PC-9 (cell line): ENCODE data around the gene PALM3. TPM values are rescaled to one million over a fixed set of nuclear protein-coding genes. Genes with fewer than 3 reads are reported as not detected.
A peak's percentile ranks its signal among the peaks of the same experiment; 100 is the strongest.

Experiments
- BruUV-seq: library from RNA; stranded (reverse); fragments of 400-500 nt; replicated peaks from 2 replicates; lab custom pipeline; 2021; lab: Mats Ljungman, UMichigan
- CTCF ChIA-PET: fragments of 300-600 bp; sonication (Branson Sonifier 250); formaldehyde crosslinking; loops from one replicate; lab custom pipeline; 2022; ENCODE audit warnings: antibody characterized with exemption; lab: Charles Lee
- POLR2A ChIA-PET: fragments of 300-600 bp; sonication (Branson Sonifier 250); formaldehyde crosslinking; loops from one replicate; lab custom pipeline; 2022; ENCODE audit warnings: antibody characterized with exemption; ENCODE audit not compliant: unreplicated experiment; lab: Charles Lee
- DNase-seq, 2 experiments: peaks; one replicate each; pipeline versions ENCODE4 v3.0.0 to v3.0.0-alpha.2; 2015 to 2022; ENCODE audit warnings: mixed read lengths in 1 of 2
- H2AFZ ChIP-seq: fragments of 200-600 bp; sonication (generic); 2 replicates; pipeline ENCODE4 v1.8.1; 2017; ENCODE audit warnings: antibody characterized with exemption
- H3F3A ChIP-seq: fragments of 200-600 bp; sonication (generic); 2 replicates; pipeline ENCODE4 v1.8.1; 2017; ENCODE audit warnings: antibody characterized with exemption, mild to moderate bottlenecking, low read depth; ENCODE audit not compliant: insufficient read depth
- H3K27ac ChIP-seq: fragments of 200-600 bp; sonication (generic); 2 replicates; pipeline ENCODE4 v1.6.1; 2016; ENCODE audit warnings: mixed run types
- H3K27me3 ChIP-seq: fragments of 200-600 bp; sonication (generic); 2 replicates; pipeline ENCODE4 v1.6.1; 2016; ENCODE audit warnings: low read depth, mixed run types; ENCODE audit not compliant: insufficient read depth
- H3K36me3 ChIP-seq: fragments of 200-600 bp; sonication (generic); 2 replicates; pipeline ENCODE4 v1.6.1; 2016; ENCODE audit warnings: low read depth, mixed run types
- H3K4me1 ChIP-seq: fragments of 200-600 bp; sonication (generic); replicated peaks from 2 replicates; pipeline ENCODE4 v1.6.1; 2016; ENCODE audit warnings: mixed run types; ENCODE audit not compliant: insufficient read depth
- H3K4me2 ChIP-seq: fragments of 200-600 bp; sonication (generic); 2 replicates; pipeline ENCODE4 v1.6.1; 2017; ENCODE audit warnings: mixed run types
- H3K4me3 ChIP-seq: fragments of 200-600 bp; sonication (generic); 2 replicates; pipeline ENCODE4 v1.6.1; 2016; ENCODE audit warnings: mixed run types
- H3K79me2 ChIP-seq: fragments of 200-600 bp; sonication (generic); 2 replicates; pipeline ENCODE4 v1.6.1; 2017; ENCODE audit warnings: low read depth, mixed run types
- H3K9me2 ChIP-seq: fragments of 200-600 bp; sonication (generic); 2 replicates; pipeline ENCODE4 v1.8.1; 2017; ENCODE audit warnings: mild to moderate bottlenecking; ENCODE audit not compliant: insufficient read depth
- H3K9me3 ChIP-seq: fragments of 200-600 bp; sonication (generic); 2 replicates; pipeline ENCODE4 v1.8.1; 2016; ENCODE audit warnings: low read depth; ENCODE audit not compliant: insufficient read depth
- H4K20me1 ChIP-seq: fragments of 200-600 bp; sonication (generic); 2 replicates; pipeline ENCODE4 v1.8.1; 2017; ENCODE audit not compliant: insufficient read depth
- EZH2 ChIP-seq: fragments of 200-600 bp; sonication (generic); IDR thresholded peaks from 2 replicates; pipeline ENCODE4 v1.8.0; 2017; ENCODE audit warnings: antibody characterized with exemption, low read depth
- intact Hi-C: fragments of 100-400 bp; cut with micrococcal nuclease; formaldehyde crosslinking; loops from one replicate; pipeline ENCODE4 v1.10.0; 2022; ENCODE audit not compliant: unreplicated experiment
- total RNA-seq: library from RNA; stranded (reverse); gene quantifications from 2 replicates; pipeline ENCODE4 v1.2.3, GENCODE V29; 2021
- TF ChIP-seq, protein P1 (sequence below): fragments of 200-600 bp; sonication (generic); conservative IDR thresholded peaks from 2 replicates; pipeline ENCODE4 v1.6.1; 2017; ENCODE audit warnings: mixed run types, antibody characterized with exemption, mild to moderate bottlenecking, moderate library complexity

PALM3 gene
- total RNA-seq, 1 experiment from 2014 or later = 28.8 TPM

DNA sequence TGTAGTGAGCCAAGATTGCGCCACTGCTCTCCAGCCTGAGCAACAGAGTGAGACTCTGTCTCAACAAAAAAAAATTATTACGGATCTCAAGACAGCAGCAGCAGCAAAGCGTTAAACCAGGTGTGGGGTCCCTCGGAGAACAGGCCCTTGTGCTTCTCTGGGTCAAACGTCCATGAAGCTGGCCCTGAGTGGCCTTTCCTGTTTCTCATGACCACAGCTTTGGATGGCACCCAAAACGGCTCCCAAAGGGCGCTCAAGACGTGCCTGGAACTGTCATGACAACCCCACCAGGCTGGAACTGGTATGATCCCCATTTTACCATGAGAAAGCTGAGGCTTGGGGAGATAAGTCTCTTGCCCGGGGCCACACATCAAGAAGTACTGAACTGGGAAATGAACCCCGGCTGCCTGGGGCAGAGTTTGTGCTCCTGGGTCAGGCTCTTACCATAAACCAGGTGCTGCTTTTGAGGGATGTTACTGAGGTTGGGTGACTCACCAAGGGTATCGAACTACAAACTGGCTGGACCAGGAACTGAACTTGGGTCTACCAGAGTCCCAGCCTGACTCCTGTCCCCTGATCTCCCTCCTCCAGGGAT lies 40.3 kb upstream of the PALM3 start:
- BruUV-seq = no TSS peak
- peak; percentile 51 to 87 for DNase-seq
- CTCF ChIA-PET = interaction anchor here (0.6 kb wide), 1 partner anchor 13 kb away, joined by 3 read pairs; no protein-coding TSS in a partner anchor
- Histone ChIP-seq H3K27me3 (no peaks in the 10 kb centered on the region), H4K20me1 (no peaks in the 10 kb centered on the region), H3K9me3 (no peaks in the 10 kb centered on the region), H3K27ac (peak overlapping the region; percentile 20; the same call in 1 of the 2 replicates), H3K79me2 (no peaks in the 10 kb centered on the region), H3K4me1 (peaks cover 14% of the 10 kb centered on the region), H2AFZ (no peak overlapping the region), H3K36me3 (peaks cover 4% of the 10 kb centered on the region; the same call in 1 of the 2 replicates), H3F3A (peaks cover 39% of the 10 kb centered on the region; the same call in 1 of the 2 replicates), H3K9me2 (no peaks in the 10 kb centered on the region), H3K4me2 (peak overlapping the region; percentile 32), H3K4me3 (no peak overlapping the region)
- POLR2A ChIA-PET = no interaction called here
- TF ChIP-seq, protein P1, sequence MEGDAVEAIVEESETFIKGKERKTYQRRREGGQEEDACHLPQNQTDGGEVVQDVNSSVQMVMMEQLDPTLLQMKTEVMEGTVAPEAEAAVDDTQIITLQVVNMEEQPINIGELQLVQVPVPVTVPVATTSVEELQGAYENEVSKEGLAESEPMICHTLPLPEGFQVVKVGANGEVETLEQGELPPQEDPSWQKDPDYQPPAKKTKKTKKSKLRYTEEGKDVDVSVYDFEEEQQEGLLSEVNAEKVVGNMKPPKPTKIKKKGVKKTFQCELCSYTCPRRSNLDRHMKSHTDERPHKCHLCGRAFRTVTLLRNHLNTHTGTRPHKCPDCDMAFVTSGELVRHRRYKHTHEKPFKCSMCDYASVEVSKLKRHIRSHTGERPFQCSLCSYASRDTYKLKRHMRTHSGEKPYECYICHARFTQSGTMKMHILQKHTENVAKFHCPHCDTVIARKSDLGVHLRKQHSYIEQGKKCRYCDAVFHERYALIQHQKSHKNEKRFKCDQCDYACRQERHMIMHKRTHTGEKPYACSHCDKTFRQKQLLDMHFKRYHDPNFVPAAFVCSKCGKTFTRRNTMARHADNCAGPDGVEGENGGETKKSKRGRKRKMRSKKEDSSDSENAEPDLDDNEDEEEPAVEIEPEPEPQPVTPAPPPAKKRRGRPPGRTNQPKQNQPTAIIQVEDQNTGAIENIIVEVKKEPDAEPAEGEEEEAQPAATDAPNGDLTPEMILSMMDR = no peak
- no peak for TF ChIP-seq EZH2
- intact Hi-C loops = no loop called here

DNA sequence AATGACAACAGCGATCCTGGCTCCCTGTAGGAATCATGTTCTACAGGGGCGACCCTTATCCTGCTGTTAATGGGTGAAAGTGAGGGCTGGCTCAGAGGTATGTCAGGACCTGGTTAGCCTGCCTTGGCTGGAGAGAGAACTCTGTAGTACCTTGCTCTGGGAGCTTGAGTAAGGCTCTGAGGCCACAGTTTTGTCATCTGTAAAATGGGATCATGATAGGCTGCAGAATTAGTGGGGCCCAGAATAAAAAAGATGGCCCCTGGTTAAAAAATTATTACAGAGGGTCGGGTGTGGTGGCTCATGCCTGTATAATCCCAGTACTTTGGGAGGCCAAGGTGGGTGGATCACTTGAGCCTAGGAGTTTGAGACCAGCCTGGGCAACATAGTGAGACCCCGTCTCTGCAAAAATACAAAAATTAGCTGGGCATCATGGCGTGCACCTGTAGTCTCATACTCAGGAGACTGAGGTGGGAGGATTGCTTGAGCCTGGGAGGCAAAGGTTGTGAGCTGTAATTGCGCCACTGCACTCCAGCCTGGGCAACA lies 39.2 kb upstream of the PALM3 start:
- Histone ChIP-seq H3F3A (peaks cover 45% of the 10 kb centered on the region; the same call in 1 of the 2 replicates), H3K36me3 (peaks cover 4% of the 10 kb centered on the region; the same call in 1 of the 2 replicates), H4K20me1 (no peaks in the 10 kb centered on the region), H3K4me1 (peaks cover 14% of the 10 kb centered on the region), H3K27ac (no peak overlapping the region), H3K79me2 (no peaks in the 10 kb centered on the region), H3K27me3 (no peaks in the 10 kb centered on the region), H2AFZ (no peak overlapping the region), H3K9me2 (no peaks in the 10 kb centered on the region), H3K4me2 (no peak overlapping the region), H3K9me3 (no peaks in the 10 kb centered on the region), H3K4me3 (no peak overlapping the region)
- TF ChIP-seq, protein P1 = no peak
- TF ChIP-seq EZH2 = no peak
- intact Hi-C loops = no loop called here
- ChIA-PET CTCF (no interaction called here), POLR2A (no interaction called here)
- no peak for DNase-seq
- no TSS peak for BruUV-seq

DNA sequence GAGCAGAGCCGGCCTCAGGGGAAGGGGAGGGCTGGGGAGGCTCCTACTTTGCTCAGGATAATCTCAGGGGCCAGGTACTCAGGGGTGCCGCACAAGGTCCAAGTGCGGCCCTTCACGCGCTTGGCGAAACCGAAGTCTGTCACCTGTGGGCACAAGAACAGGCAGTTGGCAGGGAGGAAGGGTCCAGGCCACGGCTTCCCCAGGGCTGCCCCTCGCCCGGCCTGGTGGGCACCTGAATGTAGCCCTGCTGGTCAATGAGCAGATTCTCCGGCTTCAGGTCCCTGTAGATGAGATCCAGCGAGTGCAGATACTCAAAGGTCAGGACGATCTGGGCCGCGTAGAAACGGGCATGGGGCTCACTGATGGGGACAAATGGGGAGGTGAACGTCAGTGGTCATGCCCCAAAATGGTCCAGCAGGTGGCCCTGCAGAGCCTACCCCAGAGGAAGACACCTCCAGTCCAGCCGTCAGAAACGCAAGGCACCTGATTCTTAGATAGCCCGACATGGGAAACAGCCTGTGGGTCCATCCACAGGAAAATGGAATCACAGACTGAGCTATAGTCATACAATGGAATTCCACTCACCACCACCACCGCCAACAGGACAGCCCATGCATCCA lies 35.8 kb upstream of the PALM3 start:
- peaks cover 4% of the 10 kb centered on the region; the same call in 1 of the 2 replicates for H3K36me3 ChIP-seq
- H3K4me1 ChIP-seq = peaks cover 10% of the 10 kb centered on the region
- H3K27ac ChIP-seq = no peak overlapping the region
- DNase-seq = no peak
- CTCF ChIA-PET = no interaction called here
- H4K20me1 ChIP-seq = no peaks in the 10 kb centered on the region
- H3K9me2 ChIP-seq = no peaks in the 10 kb centered on the region
- H3K27me3 ChIP-seq = no peaks in the 10 kb centered on the region
- H3K79me2 ChIP-seq = no peaks in the 10 kb centered on the region
- no peak for TF ChIP-seq EZH2
- TF ChIP-seq, protein P1 = peak; percentile 43
- BruUV-seq = no TSS peak
- H2AFZ ChIP-seq = no peak overlapping the region
- intact Hi-C loops = no loop called here
- POLR2A ChIA-PET = no interaction called here
- H3K9me3 ChIP-seq = peaks cover 8% of the 10 kb centered on the region; the same call in 1 of the 2 replicates
- H3F3A ChIP-seq = peaks cover 34% of the 10 kb centered on the region; the same call in 1 of the 2 replicates
- no peak overlapping the region for H3K4me3 ChIP-seq
- H3K4me2 ChIP-seq = no peak overlapping the region
